NT2/D1 (cell line): ENCODE results near the gene VN1R5.
"Not testable (repeated sequence)": the region's sequence is repeated elsewhere in the genome, so short reads cannot be mapped to it uniquely, and the experiment has no call there.

Experiments
- SUZ12 ChIP-seq: IDR thresholded peaks from 2 replicates; pipeline ENCODE4 v1.6.1; 2011; ENCODE audit not compliant: insufficient read length, insufficient read depth; ENCODE audit errors: extremely low read depth
- YY1 ChIP-seq: IDR thresholded peaks from 2 replicates; pipeline ENCODE4 v1.6.1; 2011; ENCODE audit not compliant: insufficient read length, insufficient read depth
- ZNF274 ChIP-seq: IDR thresholded peaks from 2 replicates; pipeline ENCODE4 v1.6.1; 2011; ENCODE audit warnings: mild to moderate bottlenecking, low read depth, low read length

GRCh38 chr1:247220280-247220679 is 35.6 kb upstream of the VN1R5 start:
- TF ChIP-seq ZNF274, SUZ12, YY1: not testable (repeated sequence)
